HepG2 (cell line): ENCODE measurements around the gene TTF2. TPM values are rescaled to one million over a fixed set of nuclear protein-coding genes. Genes with fewer than 3 reads are reported as not detected.

Experiments used
- ATAC-seq: fragments of 200-7000 bp; cut with Tn5 transposase; 3 replicates; pipeline ENCODE4 v1.9.1; 2020; ENCODE audit warnings: mild to moderate bottlenecking, moderate library complexity
- BruUV-seq: library from RNA; stranded (reverse); fragments of 400-500 nt; replicated peaks from 2 replicates; lab custom pipeline; 2021; lab: Mats Ljungman, UMichigan
- CTCF ChIA-PET: fragments of 300-600 bp; formaldehyde crosslinking; extraction: SDS; loops from one replicate; lab custom pipeline; 2021; ENCODE audit warnings: low total read pairs, inconsistent platforms, low intra/inter-chr PET ratio; lab: Yijun Ruan, JAX
- POLR2A ChIA-PET: fragments of 350-600 bp; sonication (Branson Sonifier 250); formaldehyde crosslinking; loops from one replicate; lab custom pipeline; 2020; ENCODE audit warnings: antibody characterized with exemption, inconsistent platforms; lab: Yijun Ruan, JAX
- DNase-seq: peaks from one replicate; pipeline ENCODE4 v3.0.0-alpha.2; 2015; ENCODE audit warnings: low spot score
- FAIRE-seq: peaks from 3 replicates; lab custom pipeline; 2011; peaks lifted over from hg19 to GRCh38; lab: Jason Lieb, UNC
- H2AFZ ChIP-seq: one replicate; pipeline ENCODE4 v1.6.1; 2011; ENCODE audit warnings: low read length, inconsistent platforms
- H3K27ac ChIP-seq: fragments of 300-600 bp; 3 replicates; pipeline ENCODE4 v1.8.0; 2011; ENCODE audit warnings: mixed run types, mild to moderate bottlenecking, mixed read lengths, low read length, inconsistent platforms; ENCODE audit not compliant: insufficient read depth; ENCODE audit errors: extremely low read length
- H3K27me3 ChIP-seq, 2 experiments: fragments of 200-600 bp in 1 of 2; 2 replicates in 1 of 2; 3 replicates in 1 of 2; pipeline versions ENCODE4 v1.6.0 to v1.8.0; 2011; ENCODE audit warnings: low read length in 2 of 2, mild to moderate bottlenecking in 2 of 2, moderate library complexity in 2 of 2, inconsistent platforms in 1 of 2; ENCODE audit not compliant: insufficient read depth in 2 of 2, control insufficient read depth in 1 of 2
- H3K36me3 ChIP-seq, 2 experiments: fragments of 200-600 bp in 1 of 2; replicated peaks in 1 of 2; 2 replicates in 1 of 2; 3 replicates in 1 of 2; pipeline versions ENCODE4 v1.5.1 to v1.8.0; 2011; ENCODE audit warnings: low read length in 2 of 2, inconsistent platforms in 1 of 2; ENCODE audit not compliant: insufficient read depth in 2 of 2, control insufficient read depth in 1 of 2
- H3K4me1 ChIP-seq: 2 replicates; pipeline ENCODE4 v1.5.1; 2012; ENCODE audit warnings: low read length, inconsistent platforms; ENCODE audit not compliant: insufficient read depth
- H3K4me2 ChIP-seq: 2 replicates; pipeline ENCODE4 v1.6.0; 2011; ENCODE audit warnings: low read depth, low read length, inconsistent platforms
- H3K4me3 ChIP-seq, 3 experiments: fragments of 200-600 bp in 1 of 3; sonication (generic), shearing (Covaris generic) in 1 of 3; replicated peaks in 1 of 3; 2 replicates each; pipeline ENCODE4 v1.5.1; 2011 to 2016; ENCODE audit warnings: low read length in 3 of 3, inconsistent platforms in 2 of 3, low read depth in 2 of 3, mild to moderate bottlenecking in 2 of 3, control low read depth in 1 of 3, mixed read lengths in 1 of 3; ENCODE audit not compliant: insufficient read depth in 1 of 3
- H3K79me2 ChIP-seq: one replicate; pipeline ENCODE4 v1.6.1; 2011; ENCODE audit warnings: low read length, inconsistent platforms; ENCODE audit not compliant: insufficient read depth
- H3K9ac ChIP-seq: 2 replicates; pipeline ENCODE4 v1.6.0; 2011; ENCODE audit warnings: mild to moderate bottlenecking, low read depth, low read length, inconsistent platforms; ENCODE audit not compliant: insufficient read depth
- H3K9me3 ChIP-seq: 2 replicates; pipeline ENCODE4 v1.5.1; 2012; ENCODE audit warnings: mild to moderate bottlenecking, low read length
- H4K20me1 ChIP-seq: 2 replicates; pipeline ENCODE4 v1.6.0; 2011; ENCODE audit warnings: inconsistent platforms, mild to moderate bottlenecking, low read length, moderate library complexity; ENCODE audit not compliant: insufficient read depth
- CENPT ChIP-seq: sonication (generic); formaldehyde crosslinking; IDR thresholded peaks from 2 replicates; pipeline ENCODE4 v1.8.0; 2022; ENCODE audit warnings: low read depth, mild to moderate bottlenecking, moderate library complexity, missing genetic modification reagents
- GTF3A ChIP-seq: sonication (generic); formaldehyde crosslinking; conservative IDR thresholded peaks from 2 replicates; pipeline ENCODE4 v1.4.0; 2020; ENCODE audit warnings: mild to moderate bottlenecking, missing genetic modification reagents
- HNRNPK ChIP-seq: fragments of 200-400 bp; formaldehyde crosslinking; IDR thresholded peaks from 2 replicates; pipeline ENCODE4 v1.6.1; 2018; ENCODE audit warnings: low read length, low read depth, moderate library complexity, mild to moderate bottlenecking; ENCODE audit not compliant: poor library complexity, severe bottlenecking
- MEF2D ChIP-seq: sonication (generic); formaldehyde crosslinking; IDR thresholded peaks from 2 replicates; pipeline ENCODE4 v1.5.1; 2020; ENCODE audit warnings: mild to moderate bottlenecking, missing genetic modification reagents
- NPAS2 ChIP-seq: sonication (generic); formaldehyde crosslinking; IDR thresholded peaks from 2 replicates; pipeline ENCODE4 v1.8.0; 2022; ENCODE audit warnings: mild to moderate bottlenecking, missing genetic modification reagents, borderline replicate concordance
- RCOR2 ChIP-seq: IDR thresholded peaks from 2 replicates; pipeline ENCODE4 v1.6.1; 2016; ENCODE audit warnings: missing biosample characterization, missing genetic modification reagents
- RFX5 ChIP-seq: IDR thresholded peaks from 2 replicates; pipeline ENCODE4 v1.6.1; 2011; ENCODE audit warnings: low read depth, low read length, improper control_type of control experiment
- RORA ChIP-seq: sonication (generic); formaldehyde crosslinking; IDR thresholded peaks from 2 replicates; pipeline ENCODE4 v1.5.0; 2020; ENCODE audit warnings: mild to moderate bottlenecking, missing genetic modification reagents, moderate library complexity
- SNAPC2 ChIP-seq: sonication (generic); formaldehyde crosslinking; IDR thresholded peaks from 2 replicates; pipeline ENCODE4 v1.8.1; 2022; ENCODE audit warnings: mild to moderate bottlenecking, missing genetic modification reagents
- ZFP37 ChIP-seq: sonication (generic); formaldehyde crosslinking; IDR thresholded peaks from 2 replicates; pipeline ENCODE4 v1.4.0; 2020; ENCODE audit warnings: missing genetic modification reagents, borderline replicate concordance
- ZNF234 ChIP-seq: sonication (generic); formaldehyde crosslinking; conservative IDR thresholded peaks from 2 replicates; pipeline ENCODE4 v1.5.1; 2020; ENCODE audit warnings: mild to moderate bottlenecking, missing genetic modification reagents
- ZNF501 ChIP-seq: sonication (generic); formaldehyde crosslinking; IDR thresholded peaks from 2 replicates; pipeline ENCODE4 v1.5.1; 2020; ENCODE audit warnings: mild to moderate bottlenecking, moderate library complexity, missing genetic modification reagents
- ZNF83 ChIP-seq: sonication (generic); formaldehyde crosslinking; IDR thresholded peaks from 2 replicates; pipeline ENCODE4 v1.4.0; 2020; ENCODE audit warnings: missing genetic modification reagents, mild to moderate bottlenecking, borderline replicate concordance
- WGBS: methylation state at CpG from one replicate; pipeline ENCODE4 v1.1.6; 2017; ENCODE audit warnings: low lambda C conversion rate; 5-methylcytosine and 5-hydroxymethylcytosine counted together
- in situ Hi-C: cut with HindIII; loops from 2 replicates; pipeline ENCODE4 v1.10.0; 2017; ENCODE audit warnings: low pct_unique_long_range_greater_than_20kb; ENCODE audit not compliant: extremely low pct_ligation_motif_present
- intact Hi-C: fragments of 100-400 bp; cut with micrococcal nuclease; formaldehyde crosslinking; loops from one replicate; pipeline ENCODE4 v1.10.0; 2022; ENCODE audit not compliant: unreplicated experiment
- polyA plus RNA-seq, 8 experiments: library from polyadenylated mRNA; depleted of rRNA in 3 of 8; stranded (reverse) in 7 of 8; unstranded in 1 of 8; fragments of >200 nt; fragmentation: Illumina TruSeq in 4 of 8; extraction: Trizol in 4 of 8; gene quantifications; 2 replicates each; pipeline versions ENCODE4 v1.2.1 to v1.2.3, GENCODE V29; 2011 to 2016; ENCODE audit warnings: low read depth in 4 of 8, missing spikeins in 1 of 8, mixed read lengths in 1 of 8; ENCODE audit not compliant: insufficient read depth in 1 of 8
- total RNA-seq, 5 experiments: library from RNA; depleted of rRNA; stranded (reverse); fragments of >200 nt; fragmentation: Illumina TruSeq; extraction: Trizol; gene quantifications; 2 replicates each; pipeline ENCODE4 v1.2.3, GENCODE V29; 2016; ENCODE audit warnings: low read depth in 1 of 5
- TF ChIP-seq, protein P1 (sequence below): sonication (generic); formaldehyde crosslinking; IDR thresholded peaks from 2 replicates; pipeline ENCODE4 v1.8.0; 2022; ENCODE audit warnings: mild to moderate bottlenecking, missing genetic modification reagents, moderate library complexity
- TF ChIP-seq, protein P2 (sequence below): sonication (generic); formaldehyde crosslinking; IDR thresholded peaks from 2 replicates; pipeline ENCODE4 v1.8.0; 2022; ENCODE audit warnings: missing genetic modification reagents, low read depth, mild to moderate bottlenecking, borderline replicate concordance
- TF ChIP-seq, protein P3 (sequence below): sonication (generic); formaldehyde crosslinking; IDR thresholded peaks from 2 replicates; pipeline ENCODE4 v1.4.0; 2020; ENCODE audit warnings: missing genetic modification reagents
- TF ChIP-seq, protein P4 (sequence below): sonication (generic); formaldehyde crosslinking; conservative IDR thresholded peaks from 2 replicates; pipeline ENCODE4 v1.4.0; 2020; ENCODE audit warnings: missing genetic modification reagents

Gene TTF2
- total and polyA plus RNA-seq, 2 of the 13 experiments (the other 11 are each of a cell fraction or from before 2014, with no cell fraction given), result 12.8 to 48.9 TPM

DNA sequence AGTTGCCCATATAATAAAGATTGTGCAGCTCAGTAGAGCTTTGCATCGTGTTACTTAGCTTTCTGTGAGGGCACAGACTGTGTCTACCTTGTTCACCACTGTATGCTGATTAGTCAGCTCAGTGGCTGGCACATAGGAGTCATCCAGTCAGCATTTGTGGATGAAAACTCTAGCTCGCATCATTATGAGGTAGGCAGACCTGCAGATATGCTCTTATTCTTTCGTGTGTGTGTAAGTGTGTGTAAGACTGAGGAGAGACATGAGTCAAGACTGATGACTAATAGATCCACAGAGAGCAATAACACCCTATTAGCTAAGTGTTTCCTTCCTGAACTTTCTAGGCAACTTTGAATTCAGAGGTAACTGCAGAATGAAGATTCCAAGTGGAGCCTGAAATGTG, 17.1 kb downstream of the TTF2 start:
- no peak overlapping the region for H3K27ac ChIP-seq
- H3K36me3 ChIP-seq, result peaks cover 27 to 60% of the 10 kb centered on the region in 2 experiments
- no peaks in the 10 kb centered on the region for H3K27me3 ChIP-seq
- no peak overlapping the region for H3K4me3 ChIP-seq
- no peak for FAIRE-seq
- no peak for TF ChIP-seq ZNF83
- TF ChIP-seq, all 625 proteins: peak for 0
- Histone ChIP-seq H3K4me2 (no peak overlapping the region), H2AFZ (no peak overlapping the region), H4K20me1 (no peaks in the 10 kb centered on the region), H3K4me1 (no peaks in the 10 kb centered on the region), H3K9ac (no peak overlapping the region), H3K79me2 (no peaks in the 10 kb centered on the region), H3K9me3 (no peaks in the 10 kb centered on the region)
- in situ Hi-C loops, result no loop called here
- ChIA-PET CTCF (no interaction called here), POLR2A (no interaction called here)
- DNase-seq (no peak), ATAC-seq (no peak)
- BruUV-seq, result no TSS peak
- intact Hi-C loops, result no loop called here
- WGBS, result 67% methylated on average over 3 of the region's 3 CpGs

DNA sequence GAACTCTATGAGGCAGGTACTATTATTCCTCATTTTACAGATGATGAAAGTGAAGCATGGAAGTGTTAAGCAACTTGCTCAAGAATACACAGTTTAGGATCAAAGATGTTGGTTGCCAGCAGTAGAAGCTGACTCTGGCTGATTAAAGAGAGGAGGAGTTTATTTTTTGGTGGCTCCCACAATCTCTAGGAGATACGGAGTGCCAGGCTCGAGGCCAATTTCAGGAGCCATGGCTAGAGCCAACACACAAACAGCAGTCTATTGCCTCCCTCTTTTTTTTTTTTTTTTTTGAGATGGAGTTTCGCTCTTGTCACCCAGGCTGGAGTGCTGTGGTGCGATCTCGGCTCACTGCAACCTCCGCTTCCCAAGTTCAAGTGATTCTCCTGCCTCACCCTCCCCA, 19.6 kb downstream of the TTF2 start:
- in situ Hi-C loops, result no loop called here
- ChIA-PET CTCF (no interaction called here), POLR2A (no interaction called here)
- Histone ChIP-seq H3K9me3 (no peaks in the 10 kb centered on the region), H4K20me1 (no peaks in the 10 kb centered on the region), H3K79me2 (no peaks in the 10 kb centered on the region), H3K4me2 (no peak overlapping the region), H3K4me1 (no peaks in the 10 kb centered on the region), H3K36me3 (peaks cover 29 to 60% of the 10 kb centered on the region in 2 experiments), H3K9ac (no peak overlapping the region), H3K27me3 (no peaks in the 10 kb centered on the region), H3K27ac (no peak overlapping the region), H2AFZ (no peak overlapping the region), H3K4me3 (no peak overlapping the region)
- ATAC-seq (no peak), DNase-seq (no peak), FAIRE-seq (no peak)
- no TSS peak for BruUV-seq
- intact Hi-C loops, result no loop called here
- 97% methylated on average over 6 of the region's 6 CpGs for whole genome bisulfite sequencing
- no peak for TF ChIP-seq GTF3A
- TF ChIP-seq ZNF234, result no peak
- TF ChIP-seq, protein P1, sequence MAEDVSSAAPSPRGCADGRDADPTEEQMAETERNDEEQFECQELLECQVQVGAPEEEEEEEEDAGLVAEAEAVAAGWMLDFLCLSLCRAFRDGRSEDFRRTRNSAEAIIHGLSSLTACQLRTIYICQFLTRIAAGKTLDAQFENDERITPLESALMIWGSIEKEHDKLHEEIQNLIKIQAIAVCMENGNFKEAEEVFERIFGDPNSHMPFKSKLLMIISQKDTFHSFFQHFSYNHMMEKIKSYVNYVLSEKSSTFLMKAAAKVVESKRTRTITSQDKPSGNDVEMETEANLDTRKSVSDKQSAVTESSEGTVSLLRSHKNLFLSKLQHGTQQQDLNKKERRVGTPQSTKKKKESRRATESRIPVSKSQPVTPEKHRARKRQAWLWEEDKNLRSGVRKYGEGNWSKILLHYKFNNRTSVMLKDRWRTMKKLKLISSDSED, result no peak
- TF ChIP-seq ZNF501 (CRISPR knock-in tag), result no peak
- no peak for TF ChIP-seq RORA
- TF ChIP-seq, protein P2, sequence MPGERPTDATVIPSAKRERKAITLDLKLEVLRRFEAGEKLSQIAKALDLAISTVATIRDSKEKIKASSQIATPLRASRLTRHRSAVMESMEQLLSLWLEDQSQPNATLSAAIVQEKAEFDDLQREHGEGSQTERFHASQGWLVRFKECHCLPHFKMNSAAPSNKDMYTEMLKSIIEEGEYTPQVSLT, result no peak
- TF ChIP-seq SNAPC2, result no peak
- no peak for TF ChIP-seq ZFP37 (CRISPR knock-in tag)
- no peak for TF ChIP-seq RFX5
- TF ChIP-seq, protein P3, sequence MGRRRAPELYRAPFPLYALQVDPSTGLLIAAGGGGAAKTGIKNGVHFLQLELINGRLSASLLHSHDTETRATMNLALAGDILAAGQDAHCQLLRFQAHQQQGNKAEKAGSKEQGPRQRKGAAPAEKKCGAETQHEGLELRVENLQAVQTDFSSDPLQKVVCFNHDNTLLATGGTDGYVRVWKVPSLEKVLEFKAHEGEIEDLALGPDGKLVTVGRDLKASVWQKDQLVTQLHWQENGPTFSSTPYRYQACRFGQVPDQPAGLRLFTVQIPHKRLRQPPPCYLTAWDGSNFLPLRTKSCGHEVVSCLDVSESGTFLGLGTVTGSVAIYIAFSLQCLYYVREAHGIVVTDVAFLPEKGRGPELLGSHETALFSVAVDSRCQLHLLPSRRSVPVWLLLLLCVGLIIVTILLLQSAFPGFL (CRISPR knock-in tag), result no peak
- TF ChIP-seq NPAS2 (CRISPR knock-in tag), result no peak
- no peak for TF ChIP-seq RCOR2 (CRISPR knock-in tag)
- TF ChIP-seq CENPT (CRISPR knock-in tag), result no peak
- TF ChIP-seq, protein P4, sequence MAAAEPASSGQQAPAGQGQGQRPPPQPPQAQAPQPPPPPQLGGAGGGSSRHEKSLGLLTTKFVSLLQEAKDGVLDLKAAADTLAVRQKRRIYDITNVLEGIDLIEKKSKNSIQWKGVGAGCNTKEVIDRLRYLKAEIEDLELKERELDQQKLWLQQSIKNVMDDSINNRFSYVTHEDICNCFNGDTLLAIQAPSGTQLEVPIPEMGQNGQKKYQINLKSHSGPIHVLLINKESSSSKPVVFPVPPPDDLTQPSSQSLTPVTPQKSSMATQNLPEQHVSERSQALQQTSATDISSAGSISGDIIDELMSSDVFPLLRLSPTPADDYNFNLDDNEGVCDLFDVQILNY (CRISPR knock-in tag), result no peak
- TF ChIP-seq HNRNPK, result no peak
- TF ChIP-seq MEF2D (CRISPR knock-in tag), result no peak
